GM21528 (cell line): ENCODE data around the gene PRDM2.
"Not testable (repeated sequence)": the region's sequence is repeated elsewhere in the genome, so short reads cannot be mapped to it uniquely, and the experiment has no call there.

Experiments
- ATAC-seq: cut with Tn5 transposase; IDR thresholded peaks from one replicate; pipeline ENCODE4 v1.9.1; 2021; ENCODE audit warnings: mild to moderate bottlenecking, moderate library complexity; ENCODE audit not compliant: unreplicated experiment, low FRiP score

PRDM2 gene

GRCh38 chr1:13694886-13695684 is 4.9 kb upstream of the PRDM2 start:
- ATAC-seq = no peak

- ATAC-seq = no peak
Measured at GRCh38 chr1:13697738-13698137, 2.2 kb upstream of the PRDM2 start.

- ATAC-seq = no peak
Measured at GRCh38 chr1:13699510-13699909, 478 bp upstream of the PRDM2 start.

GRCh38 chr1:13700521-13701270 is 708 bp downstream of the PRDM2 start:
- peak; percentile 47 for ATAC-seq

- ATAC-seq = no peak
Measured at GRCh38 chr1:13701271-13701640, 1.3 kb downstream of the PRDM2 start.

- ATAC-seq = peak; percentile 67
Measured at GRCh38 chr1:13702425-13703127, 2.6 kb downstream of the PRDM2 start.

GRCh38 chr1:13703128-13703513 is 3.1 kb downstream of the PRDM2 start:
- peak; percentile 24 for ATAC-seq

- ATAC-seq = no peak
Measured at GRCh38 chr1:13703558-13704490, 3.8 kb downstream of the PRDM2 start.

GRCh38 chr1:13706046-13706445 is 6.1 kb downstream of the PRDM2 start:
- ATAC-seq = no peak

- no peak for ATAC-seq
Measured at GRCh38 chr1:13707164-13707563, 7.2 kb downstream of the PRDM2 start.

- no peak for ATAC-seq
Measured at GRCh38 chr1:13708380-13708982, 8.5 kb downstream of the PRDM2 start.

- ATAC-seq = no peak
Measured at GRCh38 chr1:13710086-13710485, 10.1 kb downstream of the PRDM2 start.

GRCh38 chr1:13714851-13715250 is 14.9 kb downstream of the PRDM2 start:
- ATAC-seq = no peak

GRCh38 chr1:13715616-13716287 is 15.8 kb downstream of the PRDM2 start:
- ATAC-seq = not testable (repeated sequence)

GRCh38 chr1:13722808-13723360 is 22.9 kb downstream of the PRDM2 start:
- ATAC-seq = no peak

GRCh38 chr1:13723810-13724209 is 23.8 kb downstream of the PRDM2 start:
- ATAC-seq = no peak

GRCh38 chr1:13725714-13726175 is 25.8 kb downstream of the PRDM2 start:
- ATAC-seq = no peak

GRCh38 chr1:13728091-13728715 is 28.2 kb downstream of the PRDM2 start:
- ATAC-seq = no peak
